DOHH2 (cell line): Measurements from ENCODE around the gene FHOD3.

Experiments
- H3F3A ChIP-seq: fragments of 200-600 bp; sonication (generic), shearing (Covaris generic); 2 replicates; pipeline ENCODE4 v1.6.0; 2016; ENCODE audit warnings: antibody characterized with exemption, mild to moderate bottlenecking; ENCODE audit not compliant: control insufficient read depth, insufficient read depth
- H3K27ac ChIP-seq: fragments of 200-600 bp; sonication (generic); 2 replicates; pipeline ENCODE4 v1.5.1; 2014; ENCODE audit warnings: low read depth, mild to moderate bottlenecking, low read length, moderate library complexity
- H3K27me3 ChIP-seq: fragments of 200-600 bp; sonication (generic); 2 replicates; pipeline ENCODE4 v1.6.1; 2014; ENCODE audit warnings: mild to moderate bottlenecking, low read length, mixed read lengths; ENCODE audit not compliant: control insufficient read depth
- H3K36me3 ChIP-seq: fragments of 200-600 bp; sonication (generic); 2 replicates; pipeline ENCODE4 v1.6.1; 2014; ENCODE audit warnings: mild to moderate bottlenecking, low read length, moderate library complexity, mixed read lengths; ENCODE audit not compliant: control insufficient read depth
- H3K4me1 ChIP-seq: fragments of 200-600 bp; sonication (generic); 2 replicates; pipeline ENCODE4 v1.6.1; 2014; ENCODE audit warnings: mild to moderate bottlenecking, low read length, mixed read lengths; ENCODE audit not compliant: control insufficient read depth
- H3K4me2 ChIP-seq: fragments of 200-600 bp; sonication (generic); 2 replicates; pipeline ENCODE4 v1.6.0; 2014; ENCODE audit warnings: mild to moderate bottlenecking, low read length, moderate library complexity
- H3K4me3 ChIP-seq: fragments of 200-600 bp; sonication (generic); 2 replicates; pipeline ENCODE4 v1.5.1; 2014; ENCODE audit warnings: mild to moderate bottlenecking, low read length, mixed read lengths
- H3K79me2 ChIP-seq: fragments of 200-600 bp; sonication (generic); 2 replicates; pipeline ENCODE4 v1.6.1; 2014; ENCODE audit warnings: mild to moderate bottlenecking, low read length, mixed read lengths; ENCODE audit not compliant: control insufficient read depth
- H3K9me2 ChIP-seq: fragments of 200-600 bp; sonication (generic); replicated peaks from 2 replicates; pipeline ENCODE4 v1.6.1; 2014; ENCODE audit warnings: mild to moderate bottlenecking, low read length, mixed read lengths; ENCODE audit not compliant: control insufficient read depth
- H3K9me3 ChIP-seq: fragments of 200-600 bp; sonication (generic); 2 replicates; pipeline ENCODE4 v1.6.1; 2014; ENCODE audit warnings: antibody characterized with exemption, low read length, mixed read lengths; ENCODE audit not compliant: control insufficient read depth, insufficient read depth
- H4K20me1 ChIP-seq: fragments of 200-600 bp; sonication (generic); 2 replicates; pipeline ENCODE4 v1.6.0; 2014; ENCODE audit warnings: low read depth, mild to moderate bottlenecking, antibody characterized with exemption, low read length, moderate library complexity; ENCODE audit not compliant: control insufficient read depth, insufficient read depth
- EZH2phosphoT487 ChIP-seq: fragments of 200-600 bp; sonication (generic); IDR thresholded peaks from 2 replicates; pipeline ENCODE4 v1.6.1; 2017; ENCODE audit warnings: borderline replicate concordance, mild to moderate bottlenecking, antibody characterized with exemption, low read length, moderate library complexity, mixed read lengths
- TF ChIP-seq, protein P1 (sequence below): fragments of 200-600 bp; sonication (generic); IDR thresholded peaks from one replicate; pipeline ENCODE4 v1.5.1; 2014; ENCODE audit warnings: antibody characterized with exemption, mild to moderate bottlenecking, low read depth, low read length; ENCODE audit not compliant: poor library complexity, severe bottlenecking

FHOD3 gene

DNA sequence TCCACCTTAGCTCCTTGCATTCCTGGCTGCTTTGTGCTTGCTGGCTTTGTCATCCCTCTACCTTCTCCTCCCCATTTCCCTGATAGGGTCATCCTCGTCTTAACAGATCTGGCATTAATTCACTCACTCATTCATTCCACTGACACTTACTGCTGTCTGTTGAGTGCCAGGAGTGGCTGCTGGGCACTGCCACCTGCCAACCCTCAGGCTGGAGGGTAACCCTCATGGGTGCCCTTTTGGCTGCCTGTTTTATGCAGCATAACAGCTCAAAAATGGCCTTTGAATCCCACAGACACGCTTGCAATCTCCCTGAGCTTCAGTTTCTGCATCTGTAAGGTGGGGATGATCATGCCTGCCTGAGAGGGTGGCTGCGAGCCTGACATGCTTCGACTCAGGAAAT is 25.2 kb downstream of the FHOD3 start:
- Histone ChIP-seq H3K79me2 (no peaks in the 10 kb centered on the region), H3K4me2 (no peak overlapping the region), H3K36me3 (no peaks in the 10 kb centered on the region), H3K9me3 (peaks cover 5% of the 10 kb centered on the region; the same call in 1 of the 2 replicates), H3K27ac (no peak overlapping the region), H3F3A (no peaks in the 10 kb centered on the region), H3K4me1 (no peaks in the 10 kb centered on the region), H3K9me2 (no peaks in the 10 kb centered on the region), H3K27me3 (peaks cover 2% of the 10 kb centered on the region; the same call in 1 of the 2 replicates), H3K4me3 (no peak overlapping the region), H4K20me1 (no peaks in the 10 kb centered on the region)
- TF ChIP-seq, protein P1, sequence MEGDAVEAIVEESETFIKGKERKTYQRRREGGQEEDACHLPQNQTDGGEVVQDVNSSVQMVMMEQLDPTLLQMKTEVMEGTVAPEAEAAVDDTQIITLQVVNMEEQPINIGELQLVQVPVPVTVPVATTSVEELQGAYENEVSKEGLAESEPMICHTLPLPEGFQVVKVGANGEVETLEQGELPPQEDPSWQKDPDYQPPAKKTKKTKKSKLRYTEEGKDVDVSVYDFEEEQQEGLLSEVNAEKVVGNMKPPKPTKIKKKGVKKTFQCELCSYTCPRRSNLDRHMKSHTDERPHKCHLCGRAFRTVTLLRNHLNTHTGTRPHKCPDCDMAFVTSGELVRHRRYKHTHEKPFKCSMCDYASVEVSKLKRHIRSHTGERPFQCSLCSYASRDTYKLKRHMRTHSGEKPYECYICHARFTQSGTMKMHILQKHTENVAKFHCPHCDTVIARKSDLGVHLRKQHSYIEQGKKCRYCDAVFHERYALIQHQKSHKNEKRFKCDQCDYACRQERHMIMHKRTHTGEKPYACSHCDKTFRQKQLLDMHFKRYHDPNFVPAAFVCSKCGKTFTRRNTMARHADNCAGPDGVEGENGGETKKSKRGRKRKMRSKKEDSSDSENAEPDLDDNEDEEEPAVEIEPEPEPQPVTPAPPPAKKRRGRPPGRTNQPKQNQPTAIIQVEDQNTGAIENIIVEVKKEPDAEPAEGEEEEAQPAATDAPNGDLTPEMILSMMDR: no peak
- no peak for TF ChIP-seq EZH2phosphoT487

- Histone ChIP-seq H3K4me1 (no peaks in the 10 kb centered on the region), H3K9me2 (no peaks in the 10 kb centered on the region), H3K27me3 (peaks cover 5% of the 10 kb centered on the region; the same call in 1 of the 2 replicates), H3K9me3 (peaks cover 5% of the 10 kb centered on the region; the same call in 1 of the 2 replicates), H3K27ac (no peak overlapping the region), H3K4me2 (no peak overlapping the region), H3K36me3 (no peaks in the 10 kb centered on the region), H3F3A (no peaks in the 10 kb centered on the region), H3K4me3 (no peak overlapping the region), H3K79me2 (no peaks in the 10 kb centered on the region), H4K20me1 (no peaks in the 10 kb centered on the region)
- no peak for TF ChIP-seq EZH2phosphoT487
- TF ChIP-seq, protein P1: no peak
Measured at GRCh38 chr18:36323421-36323820, 25.9 kb downstream of the FHOD3 start.

GRCh38 chr18:36325846-36326245 is 28.3 kb downstream of the FHOD3 start:
- Histone ChIP-seq H3K27ac (no peak overlapping the region), H3K79me2 (no peaks in the 10 kb centered on the region), H3K9me3 (no peaks in the 10 kb centered on the region), H3K4me3 (no peak overlapping the region), H3K4me2 (no peak overlapping the region), H3K27me3 (peaks cover 7% of the 10 kb centered on the region), H3K4me1 (no peaks in the 10 kb centered on the region), H3F3A (no peaks in the 10 kb centered on the region), H4K20me1 (no peaks in the 10 kb centered on the region), H3K9me2 (no peaks in the 10 kb centered on the region), H3K36me3 (no peaks in the 10 kb centered on the region)
- TF ChIP-seq EZH2phosphoT487: no peak
- TF ChIP-seq, protein P1: no peak
